SK-N-SH (cell line): Measurements from ENCODE around the gene TMEM163.

Experiments used
- EP300 ChIP-seq, 2 experiments: IDR thresholded peaks; 2 replicates each; pipeline versions ENCODE4 v1.4.0 to v1.6.1; 2012; ENCODE audit warnings: borderline replicate concordance in 1 of 2, low read depth in 1 of 2, low read length in 1 of 2
- NFIC ChIP-seq: IDR thresholded peaks from 2 replicates; pipeline ENCODE4 v1.4.0; 2012; ENCODE audit warnings: borderline replicate concordance
- REST ChIP-seq: IDR thresholded peaks from 2 replicates; pipeline ENCODE4 v1.6.1; 2012; ENCODE audit warnings: mild to moderate bottlenecking, low read depth, low read length, moderate library complexity
- SIN3A ChIP-seq: IDR thresholded peaks from 2 replicates; pipeline ENCODE4 v1.6.1; 2012; ENCODE audit warnings: low read depth, mild to moderate bottlenecking, low read length, moderate library complexity, borderline replicate concordance

GRCh38 chr2:134575888-134576287 lies 142.9 kb downstream of the TMEM163 start:
- TF ChIP-seq SIN3A (no peak), REST (no peak), EP300 (IDR thresholded peaks at IDR 0.05; ENCODE audit: borderline replicate concordance in 1 of 2, low read depth in 1 of 2, low read length in 1 of 2) (no peak), NFIC (no peak)
